HEK293 (cell line): Measurements from ENCODE around the gene ARPC1A.

Source experiments
- CTCF ChIA-PET: fragments of 350-600 bp; formaldehyde crosslinking; extraction: SDS; loops from one replicate; lab custom pipeline; 2021; ENCODE audit warnings: antibody characterized with exemption; lab: Yijun Ruan, JAX
- POLR2A ChIA-PET: fragments of 300-600 bp; formaldehyde crosslinking; extraction: SDS; loops from one replicate; lab custom pipeline; 2020; ENCODE audit warnings: antibody characterized with exemption, inconsistent platforms; lab: Yijun Ruan, JAX
- H3K27ac ChIP-seq: fragments of 200-500 bp; sonication (Bioruptor generic); 2 replicates; pipeline ENCODE4 v1.5.1; 2014; ENCODE audit warnings: low read depth, low read length, control low read depth, inconsistent platforms; ENCODE audit errors: extremely low read depth
- H3K36me3 ChIP-seq, 2 experiments: fragments of 200-500 bp in 1 of 2; sonication (Bioruptor generic) in 1 of 2; 1 replicate in 1 of 2; 2 replicates in 1 of 2; pipeline ENCODE4 v1.5.1; 2014 to 2017; ENCODE audit warnings: inconsistent platforms in 2 of 2, low read length in 2 of 2; ENCODE audit not compliant: control insufficient read depth in 2 of 2, insufficient read depth in 1 of 2
- H3K4me1 ChIP-seq: fragments of 200-500 bp; sonication (Bioruptor generic); 2 replicates; pipeline ENCODE4 v1.5.1; 2014; ENCODE audit warnings: mild to moderate bottlenecking, low read length, inconsistent platforms; ENCODE audit not compliant: control insufficient read depth, insufficient read depth
- H3K4me3 ChIP-seq: 2 replicates; pipeline ENCODE4 v1.5.1; 2011; ENCODE audit warnings: low read depth, mild to moderate bottlenecking, control low read depth, low read length, moderate library complexity
- H3K9me3 ChIP-seq: fragments of 200-500 bp; sonication (Bioruptor generic); 2 replicates; pipeline ENCODE4 v1.5.1; 2014; ENCODE audit warnings: low read depth, low read length, inconsistent platforms; ENCODE audit not compliant: control insufficient read depth, insufficient read depth
- KLF16 ChIP-seq: fragments of 450-650 bp; formaldehyde crosslinking; IDR thresholded peaks from 2 replicates; pipeline ENCODE4 v1.5.1; 2017; ENCODE audit warnings: missing biosample characterization, missing genetic modification characterization
- MEIS1 ChIP-seq: sonication (generic); formaldehyde crosslinking; IDR thresholded peaks from 2 replicates; pipeline ENCODE4 v1.8.1; 2022; ENCODE audit warnings: missing genetic modification reagents, mild to moderate bottlenecking, borderline replicate concordance
- TCF7L2 ChIP-seq: IDR thresholded peaks from 2 replicates; pipeline ENCODE4 v1.6.1; 2011; ENCODE audit warnings: low read depth, mild to moderate bottlenecking, inconsistent platforms, low read length, moderate library complexity, borderline replicate concordance
- ZNF114 ChIP-seq: fragments of 450-650 bp; formaldehyde crosslinking; IDR thresholded peaks from 2 replicates; pipeline ENCODE4 v1.5.0; 2017; ENCODE audit warnings: missing biosample characterization, missing genetic modification characterization
- ZNF146 ChIP-seq: fragments of 450-650 bp; formaldehyde crosslinking; IDR thresholded peaks from 2 replicates; pipeline ENCODE4 v1.5.1; 2016; ENCODE audit warnings: missing biosample characterization, missing genetic modification characterization
- ZNF19 ChIP-seq: fragments of 450-650 bp; formaldehyde crosslinking; IDR thresholded peaks from 2 replicates; pipeline ENCODE4; 2016; ENCODE audit warnings: missing biosample characterization, missing genetic modification characterization, low read depth
- ZNF23 ChIP-seq: fragments of 450-650 bp; formaldehyde crosslinking; IDR thresholded peaks from 2 replicates; pipeline ENCODE4 v1.5.1; 2016; ENCODE audit warnings: missing biosample characterization, missing genetic modification characterization, borderline replicate concordance
- ZNF302 ChIP-seq: fragments of 450-650 bp; formaldehyde crosslinking; IDR thresholded peaks from 2 replicates; pipeline ENCODE4 v1.5.1; 2016; ENCODE audit warnings: missing biosample characterization, missing genetic modification characterization, low read depth
- ZNF600 ChIP-seq: fragments of 450-650 bp; formaldehyde crosslinking; IDR thresholded peaks from 2 replicates; pipeline ENCODE4 v1.5.1; 2016; ENCODE audit warnings: missing biosample characterization, missing genetic modification characterization
- TF ChIP-seq, protein P1 (sequence below): fragments of 450-650 bp; formaldehyde crosslinking; IDR thresholded peaks from 2 replicates; pipeline ENCODE4 v1.5.1; 2017; ENCODE audit warnings: missing biosample characterization, mild to moderate bottlenecking, missing genetic modification characterization, moderate library complexity
- TF ChIP-seq, protein P2 (sequence below): fragments of 450-650 bp; formaldehyde crosslinking; IDR thresholded peaks from 2 replicates; pipeline ENCODE4 v1.5.1; 2016; ENCODE audit warnings: missing biosample characterization, missing genetic modification characterization, borderline replicate concordance
- TF ChIP-seq, protein P3 (sequence below): IDR thresholded peaks from 2 replicates; pipeline ENCODE4 v1.6.1; 2011; ENCODE audit warnings: mild to moderate bottlenecking, low read depth, low read length, borderline replicate concordance
- TF ChIP-seq, protein P4 (sequence below): fragments of 450-650 bp; formaldehyde crosslinking; IDR thresholded peaks from 2 replicates; pipeline ENCODE4 v1.5.1; 2016; ENCODE audit warnings: missing biosample characterization, missing genetic modification characterization
- TF ChIP-seq, protein P5 (sequence below): fragments of 450-650 bp; formaldehyde crosslinking; IDR thresholded peaks from 2 replicates; pipeline ENCODE4 v1.5.1; 2016; ENCODE audit warnings: missing biosample characterization, missing genetic modification characterization, borderline replicate concordance

The ARPC1A gene

DNA sequence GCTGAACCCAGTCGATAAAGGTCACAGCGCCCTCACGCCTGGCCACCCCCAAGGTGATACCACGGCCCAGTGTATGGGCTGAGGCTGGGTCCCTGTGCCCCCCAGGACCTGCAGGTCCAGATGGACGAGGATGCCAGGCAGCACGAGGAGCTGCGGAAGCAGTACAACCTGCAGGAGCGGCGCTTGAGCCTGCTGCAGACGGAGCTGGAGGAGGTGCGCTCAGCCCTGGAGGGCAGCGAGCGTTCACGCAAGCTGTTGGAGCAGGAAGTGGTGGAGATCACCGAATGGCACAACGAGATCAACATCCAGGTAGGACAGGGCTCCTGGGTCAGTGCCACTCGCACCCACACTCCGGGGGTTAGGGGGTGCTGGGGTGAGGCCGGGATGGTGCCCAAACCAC is 24.2 kb upstream of the ARPC1A start:
- Histone ChIP-seq H3K27ac (no peak overlapping the region), H3K9me3 (no peaks in the 10 kb centered on the region), H3K36me3 (no peaks in the 10 kb centered on the region), H3K4me3 (no peak overlapping the region), H3K4me1 (no peaks in the 10 kb centered on the region)
- CTCF ChIA-PET = interaction anchor here (0.6 kb wide), 1 partner anchor 248 kb away, joined by 3 read pairs; no protein-coding TSS in a partner anchor
- TF ChIP-seq ZNF114 (tag by site-specific recombination) (no peak), ZNF23 (tag by site-specific recombination) (no peak), TCF7L2 (no peak), KLF16 (tag by site-specific recombination) (no peak), ZNF600 (tag by site-specific recombination) (no peak), ZNF146 (tag by site-specific recombination) (no peak), ZNF302 (tag by site-specific recombination) (no peak), ZNF19 (tag by site-specific recombination) (no peak), MEIS1 (CRISPR knock-in tag) (no peak)
- TF ChIP-seq, protein P1, sequence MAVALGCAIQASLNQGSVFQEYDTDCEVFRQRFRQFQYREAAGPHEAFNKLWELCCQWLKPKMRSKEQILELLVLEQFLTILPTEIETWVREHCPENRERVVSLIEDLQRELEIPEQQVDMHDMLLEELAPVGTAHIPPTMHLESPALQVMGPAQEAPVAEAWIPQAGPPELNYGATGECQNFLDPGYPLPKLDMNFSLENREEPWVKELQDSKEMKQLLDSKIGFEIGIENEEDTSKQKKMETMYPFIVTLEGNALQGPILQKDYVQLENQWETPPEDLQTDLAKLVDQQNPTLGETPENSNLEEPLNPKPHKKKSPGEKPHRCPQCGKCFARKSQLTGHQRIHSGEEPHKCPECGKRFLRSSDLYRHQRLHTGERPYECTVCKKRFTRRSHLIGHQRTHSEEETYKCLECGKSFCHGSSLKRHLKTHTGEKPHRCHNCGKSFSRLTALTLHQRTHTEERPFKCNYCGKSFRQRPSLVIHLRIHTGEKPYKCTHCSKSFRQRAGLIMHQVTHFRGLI (tag by site-specific recombination) = no peak
- TF ChIP-seq, protein P2, sequence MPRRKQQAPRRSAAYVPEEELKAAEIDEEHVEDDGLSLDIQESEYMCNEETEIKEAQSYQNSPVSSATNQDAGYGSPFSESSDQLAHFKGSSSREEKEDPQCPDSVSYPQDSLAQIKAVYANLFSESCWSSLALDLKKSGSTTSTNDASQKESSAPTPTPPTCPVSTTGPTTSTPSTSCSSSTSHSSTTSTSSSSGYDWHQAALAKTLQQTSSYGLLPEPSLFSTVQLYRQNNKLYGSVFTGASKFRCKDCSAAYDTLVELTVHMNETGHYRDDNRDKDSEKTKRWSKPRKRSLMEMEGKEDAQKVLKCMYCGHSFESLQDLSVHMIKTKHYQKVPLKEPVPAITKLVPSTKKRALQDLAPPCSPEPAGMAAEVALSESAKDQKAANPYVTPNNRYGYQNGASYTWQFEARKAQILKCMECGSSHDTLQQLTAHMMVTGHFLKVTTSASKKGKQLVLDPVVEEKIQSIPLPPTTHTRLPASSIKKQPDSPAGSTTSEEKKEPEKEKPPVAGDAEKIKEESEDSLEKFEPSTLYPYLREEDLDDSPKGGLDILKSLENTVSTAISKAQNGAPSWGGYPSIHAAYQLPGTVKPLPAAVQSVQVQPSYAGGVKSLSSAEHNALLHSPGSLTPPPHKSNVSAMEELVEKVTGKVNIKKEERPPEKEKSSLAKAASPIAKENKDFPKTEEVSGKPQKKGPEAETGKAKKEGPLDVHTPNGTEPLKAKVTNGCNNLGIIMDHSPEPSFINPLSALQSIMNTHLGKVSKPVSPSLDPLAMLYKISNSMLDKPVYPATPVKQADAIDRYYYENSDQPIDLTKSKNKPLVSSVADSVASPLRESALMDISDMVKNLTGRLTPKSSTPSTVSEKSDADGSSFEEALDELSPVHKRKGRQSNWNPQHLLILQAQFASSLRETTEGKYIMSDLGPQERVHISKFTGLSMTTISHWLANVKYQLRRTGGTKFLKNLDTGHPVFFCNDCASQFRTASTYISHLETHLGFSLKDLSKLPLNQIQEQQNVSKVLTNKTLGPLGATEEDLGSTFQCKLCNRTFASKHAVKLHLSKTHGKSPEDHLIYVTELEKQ (tag by site-specific recombination) = no peak
- TF ChIP-seq, protein P3, sequence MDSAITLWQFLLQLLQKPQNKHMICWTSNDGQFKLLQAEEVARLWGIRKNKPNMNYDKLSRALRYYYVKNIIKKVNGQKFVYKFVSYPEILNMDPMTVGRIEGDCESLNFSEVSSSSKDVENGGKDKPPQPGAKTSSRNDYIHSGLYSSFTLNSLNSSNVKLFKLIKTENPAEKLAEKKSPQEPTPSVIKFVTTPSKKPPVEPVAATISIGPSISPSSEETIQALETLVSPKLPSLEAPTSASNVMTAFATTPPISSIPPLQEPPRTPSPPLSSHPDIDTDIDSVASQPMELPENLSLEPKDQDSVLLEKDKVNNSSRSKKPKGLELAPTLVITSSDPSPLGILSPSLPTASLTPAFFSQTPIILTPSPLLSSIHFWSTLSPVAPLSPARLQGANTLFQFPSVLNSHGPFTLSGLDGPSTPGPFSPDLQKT = no peak
- TF ChIP-seq, protein P4, sequence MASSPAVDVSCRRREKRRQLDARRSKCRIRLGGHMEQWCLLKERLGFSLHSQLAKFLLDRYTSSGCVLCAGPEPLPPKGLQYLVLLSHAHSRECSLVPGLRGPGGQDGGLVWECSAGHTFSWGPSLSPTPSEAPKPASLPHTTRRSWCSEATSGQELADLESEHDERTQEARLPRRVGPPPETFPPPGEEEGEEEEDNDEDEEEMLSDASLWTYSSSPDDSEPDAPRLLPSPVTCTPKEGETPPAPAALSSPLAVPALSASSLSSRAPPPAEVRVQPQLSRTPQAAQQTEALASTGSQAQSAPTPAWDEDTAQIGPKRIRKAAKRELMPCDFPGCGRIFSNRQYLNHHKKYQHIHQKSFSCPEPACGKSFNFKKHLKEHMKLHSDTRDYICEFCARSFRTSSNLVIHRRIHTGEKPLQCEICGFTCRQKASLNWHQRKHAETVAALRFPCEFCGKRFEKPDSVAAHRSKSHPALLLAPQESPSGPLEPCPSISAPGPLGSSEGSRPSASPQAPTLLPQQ (tag by site-specific recombination) = no peak
- TF ChIP-seq, protein P5, sequence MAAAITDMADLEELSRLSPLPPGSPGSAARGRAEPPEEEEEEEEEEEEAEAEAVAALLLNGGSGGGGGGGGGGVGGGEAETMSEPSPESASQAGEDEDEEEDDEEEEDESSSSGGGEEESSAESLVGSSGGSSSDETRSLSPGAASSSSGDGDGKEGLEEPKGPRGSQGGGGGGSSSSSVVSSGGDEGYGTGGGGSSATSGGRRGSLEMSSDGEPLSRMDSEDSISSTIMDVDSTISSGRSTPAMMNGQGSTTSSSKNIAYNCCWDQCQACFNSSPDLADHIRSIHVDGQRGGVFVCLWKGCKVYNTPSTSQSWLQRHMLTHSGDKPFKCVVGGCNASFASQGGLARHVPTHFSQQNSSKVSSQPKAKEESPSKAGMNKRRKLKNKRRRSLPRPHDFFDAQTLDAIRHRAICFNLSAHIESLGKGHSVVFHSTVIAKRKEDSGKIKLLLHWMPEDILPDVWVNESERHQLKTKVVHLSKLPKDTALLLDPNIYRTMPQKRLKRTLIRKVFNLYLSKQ (tag by site-specific recombination) = no peak
- TF ChIP-seq, all 188 proteins: peak for 0
- POLR2A ChIA-PET = no interaction called here
